Panc1 (cell line): ENCODE results near the gene NAPG.
"Not testable (repeated sequence)": the region's sequence is repeated elsewhere in the genome, so short reads cannot be mapped to it uniquely, and the experiment has no call there.

Experiments used
- CTCF ChIP-seq: fragments of 450-650 bp; IDR thresholded peaks from 2 replicates; pipeline ENCODE4 v1.5.1; 2017; ENCODE audit warnings: mild to moderate bottlenecking
- REST ChIP-seq, 2 experiments: IDR thresholded peaks; 2 replicates each; pipeline ENCODE4 v1.6.1; 2011 to 2012; ENCODE audit warnings: low read depth in 2 of 2, control low read depth in 1 of 2, low read length in 1 of 2, mild to moderate bottlenecking in 1 of 2, moderate library complexity in 1 of 2; ENCODE audit not compliant: insufficient read depth in 1 of 2

- TF ChIP-seq CTCF; REST (IDR thresholded peaks at IDR 0.05; ENCODE audit: insufficient read depth in 1 of 2, low read depth in 2 of 2, low read length in 1 of 2): not testable (repeated sequence)
Observed at GRCh38 chr18:10597695-10598094, 71.9 kb downstream of the NAPG start.
